HG02678 (cell line): ENCODE results near the gene PNMA8A.
"Not testable (repeated sequence)": the region's sequence is repeated elsewhere in the genome, so short reads cannot be mapped to it uniquely, and the experiment has no call there.

Source experiments
- ATAC-seq: cut with Tn5 transposase; IDR thresholded peaks from one replicate; pipeline ENCODE4 v1.9.1; 2021; ENCODE audit warnings: mild to moderate bottlenecking, moderate library complexity; ENCODE audit not compliant: unreplicated experiment

The PNMA8A gene

GRCh38 chr19:46470376-46470775 lies 987 bp downstream of the PNMA8A start:
- no peak for ATAC-seq

DNA sequence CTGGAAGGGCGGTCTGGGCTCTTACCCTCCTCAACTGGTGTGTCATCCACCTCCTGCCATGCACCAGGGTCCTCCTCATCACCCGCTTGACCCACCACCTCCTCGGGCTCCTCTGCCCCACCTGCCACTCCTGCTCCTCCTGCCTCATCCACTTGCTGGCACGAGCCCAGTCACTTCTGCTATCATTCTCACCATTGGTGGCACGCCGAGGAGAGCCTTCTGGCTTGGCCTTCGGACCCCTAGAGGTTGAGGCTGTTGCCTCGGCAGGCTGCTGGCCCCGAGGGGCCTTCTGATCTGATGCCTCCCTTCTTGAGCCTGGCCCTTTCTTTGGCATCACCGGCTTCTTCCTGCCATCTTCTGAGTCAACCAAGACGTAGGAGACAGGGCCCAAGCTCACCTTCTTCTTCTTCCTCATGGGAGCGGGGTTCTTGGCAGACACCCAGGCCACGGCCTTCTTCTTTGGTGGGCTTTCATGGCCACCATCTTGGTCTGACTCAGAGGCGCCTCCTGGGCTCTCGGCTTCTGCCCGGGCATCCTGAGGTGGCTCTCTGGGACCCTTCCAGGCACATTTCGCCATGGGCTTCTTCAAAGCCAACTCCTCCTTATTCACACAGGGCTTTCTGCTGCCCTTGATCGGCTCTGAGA lies 1.7 kb downstream of the PNMA8A start:
- no peak for ATAC-seq

DNA sequence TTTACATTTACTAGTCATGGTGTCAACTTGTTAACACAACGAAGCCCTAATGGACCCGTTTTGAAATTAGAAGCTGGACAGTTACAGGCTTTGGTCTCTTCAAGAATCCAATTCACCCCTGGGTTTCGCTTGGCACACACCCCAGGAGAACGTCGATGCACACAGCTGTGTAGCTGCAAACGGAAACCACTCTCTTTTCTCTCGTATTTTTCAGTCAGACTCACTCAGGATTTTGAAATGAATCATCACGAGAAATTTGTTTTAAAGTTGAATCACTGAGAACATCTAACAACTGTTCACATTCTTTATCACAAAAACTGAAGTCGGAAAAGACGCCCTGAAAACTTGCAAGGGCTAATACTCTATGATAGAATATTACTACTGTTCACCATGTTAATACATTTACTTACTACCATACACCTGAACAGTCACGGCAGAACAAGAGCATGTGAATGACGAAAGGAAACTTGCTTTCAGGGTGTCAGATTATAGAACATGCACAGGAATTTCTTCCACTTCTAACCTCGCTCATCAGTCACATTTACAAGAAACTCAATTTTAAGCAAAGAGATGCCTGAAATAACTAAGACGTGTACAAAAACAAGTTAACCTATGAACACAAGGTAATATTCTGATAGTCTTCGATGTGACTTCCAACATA lies 4.7 kb downstream of the PNMA8A start:
- no peak for ATAC-seq

- ATAC-seq = no peak
Measured at GRCh38 chr19:46463516-46463915, 7.8 kb downstream of the PNMA8A start.

DNA sequence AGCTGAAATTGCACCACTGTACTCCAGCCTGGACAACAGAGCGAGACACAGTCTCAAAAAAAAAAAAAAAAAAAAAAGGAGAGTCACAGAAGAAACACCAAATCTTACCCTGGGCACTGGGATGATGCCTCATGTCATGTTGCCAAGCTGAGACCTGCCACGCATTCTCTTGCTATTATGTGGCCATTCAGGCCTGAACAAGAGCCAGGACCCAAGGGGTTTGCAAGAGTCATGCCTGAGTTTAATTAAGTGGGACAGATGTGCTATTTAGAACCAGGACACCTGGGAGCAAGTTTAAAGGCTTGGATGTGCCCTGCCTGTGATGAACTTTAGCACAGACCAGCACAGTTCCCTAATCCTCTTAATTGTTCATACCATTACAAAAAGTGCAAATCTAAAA lies 9.8 kb downstream of the PNMA8A start:
- ATAC-seq = no peak

DNA sequence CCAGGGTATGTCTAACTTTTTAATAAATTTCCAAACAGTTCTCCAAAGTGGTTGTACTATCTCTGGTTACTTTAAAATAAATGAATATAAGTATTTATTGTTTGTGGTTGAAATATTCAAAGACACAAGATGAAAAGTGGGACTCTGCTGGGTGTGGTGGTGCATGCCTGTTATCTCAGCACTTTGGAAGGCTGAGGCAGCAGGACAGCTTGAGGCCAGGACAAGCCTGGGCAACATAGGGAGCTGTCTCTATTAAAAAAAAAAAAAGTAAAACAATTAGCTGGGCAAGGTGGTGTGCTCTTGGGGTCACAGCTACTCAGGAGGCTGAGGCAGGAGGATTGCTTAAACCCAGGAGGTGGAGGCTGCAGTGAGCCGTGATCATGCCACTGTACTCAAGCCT lies 10.4 kb downstream of the PNMA8A start:
- no peak for ATAC-seq

- ATAC-seq = no peak
Measured at GRCh38 chr19:46460055-46460454, 11.3 kb downstream of the PNMA8A start.

GRCh38 chr19:46456930-46457329 lies 14.4 kb downstream of the PNMA8A start:
- ATAC-seq = no peak

DNA sequence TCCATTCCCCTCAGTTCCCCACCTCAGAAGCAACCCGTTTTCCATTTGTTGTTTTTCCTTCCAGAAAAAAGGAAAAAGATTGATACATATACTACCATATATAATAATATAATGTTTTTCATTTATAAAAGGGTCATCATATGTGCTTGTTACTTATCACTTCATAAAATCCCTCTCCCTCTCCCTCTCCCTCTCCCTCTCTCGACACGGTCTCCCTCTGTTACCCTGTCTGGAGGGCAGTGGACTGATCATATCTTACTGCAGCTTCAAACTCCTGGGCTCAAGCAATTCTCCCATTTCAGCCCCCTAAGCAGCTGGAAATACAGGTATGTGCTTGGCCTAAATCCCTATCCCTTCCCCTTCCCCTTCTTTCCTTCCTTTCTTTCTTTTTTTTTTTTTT lies 17.1 kb downstream of the PNMA8A start:
- ATAC-seq = no peak

GRCh38 chr19:46453661-46454060 lies 17.7 kb downstream of the PNMA8A start:
- no peak for ATAC-seq

DNA sequence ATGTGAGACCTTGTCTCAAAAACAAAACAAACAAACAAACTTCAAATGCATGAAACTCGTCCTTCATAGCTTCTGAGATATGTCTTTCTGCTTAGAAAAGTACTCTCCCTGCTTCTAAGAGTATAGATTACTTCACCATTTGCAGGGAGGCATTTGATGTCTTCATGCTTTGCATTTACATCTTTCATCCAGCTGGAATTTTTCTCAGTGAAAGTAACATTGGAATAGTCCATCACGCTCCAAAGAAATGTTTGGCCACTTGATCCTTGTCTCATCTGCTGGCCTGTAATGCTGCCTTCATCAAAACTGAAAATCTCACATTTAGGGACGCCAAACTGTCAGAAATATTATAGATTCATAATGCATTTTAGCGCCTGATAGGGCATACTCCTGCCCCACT lies 19.2 kb downstream of the PNMA8A start:
- no peak for ATAC-seq

- no peak for ATAC-seq
Measured at GRCh38 chr19:46451352-46451751, 20.0 kb downstream of the PNMA8A start.

DNA sequence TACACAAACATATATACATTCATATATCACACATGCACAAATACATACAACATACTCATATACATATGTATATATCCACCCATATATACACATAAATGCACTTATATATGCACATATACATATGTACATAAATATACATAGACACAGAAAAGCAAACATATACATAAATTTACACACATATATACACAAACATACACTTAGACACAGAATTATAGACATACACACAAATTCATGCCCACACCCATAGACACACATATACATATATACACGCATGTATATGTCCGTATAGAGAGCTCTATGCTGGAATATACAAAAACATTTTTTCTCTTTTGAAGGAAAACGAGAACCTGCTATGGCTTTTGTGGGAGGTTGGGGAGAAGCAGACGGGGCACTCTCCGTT lies 20.6 kb downstream of the PNMA8A start:
- ATAC-seq = no peak

GRCh38 chr19:46449228-46449627 lies 22.1 kb downstream of the PNMA8A start:
- ATAC-seq = no peak

DNA sequence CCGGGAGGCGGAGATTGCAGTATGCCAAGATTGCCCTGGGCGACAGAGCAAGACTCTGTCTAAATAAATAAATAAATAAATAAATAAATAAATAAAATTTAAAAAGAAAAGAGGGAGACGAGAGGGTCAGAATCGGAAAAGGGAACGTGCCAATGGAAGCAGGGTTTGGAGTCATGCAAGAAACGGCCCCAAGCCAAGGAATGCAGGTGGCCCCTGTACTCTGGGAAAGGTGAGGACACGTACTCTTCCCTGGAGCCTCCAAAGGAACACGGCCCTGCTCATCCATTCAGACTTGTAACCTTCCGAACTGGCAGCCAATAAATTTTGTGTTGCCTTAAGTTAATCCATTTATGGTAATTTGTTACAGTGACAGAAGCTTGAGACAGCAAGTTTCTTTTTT lies 22.8 kb downstream of the PNMA8A start:
- ATAC-seq = no peak

GRCh38 chr19:46447824-46448223 lies 23.5 kb downstream of the PNMA8A start:
- ATAC-seq = no peak

GRCh38 chr19:46447006-46447405 lies 24.4 kb downstream of the PNMA8A start:
- no peak for ATAC-seq

DNA sequence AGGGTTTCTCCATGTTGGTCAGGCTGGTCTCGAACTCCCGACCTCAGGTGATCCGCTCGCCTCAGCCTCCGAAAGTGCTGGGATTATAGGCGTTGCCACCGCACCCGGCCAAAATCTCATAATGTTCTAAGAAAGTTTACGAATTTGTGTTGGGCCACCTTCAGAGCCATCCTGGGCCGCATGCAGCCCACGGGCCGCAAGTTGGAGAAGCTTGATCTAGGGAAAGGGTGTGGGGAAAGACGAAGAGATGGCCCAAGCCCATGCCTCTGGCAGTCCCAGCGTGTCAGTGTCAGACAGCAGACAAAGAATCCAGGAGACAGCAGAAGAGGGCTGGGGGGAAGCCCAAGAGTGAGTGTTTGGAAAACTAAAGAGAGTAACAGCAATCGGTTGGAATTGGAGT lies 25.3 kb downstream of the PNMA8A start:
- ATAC-seq = no peak

DNA sequence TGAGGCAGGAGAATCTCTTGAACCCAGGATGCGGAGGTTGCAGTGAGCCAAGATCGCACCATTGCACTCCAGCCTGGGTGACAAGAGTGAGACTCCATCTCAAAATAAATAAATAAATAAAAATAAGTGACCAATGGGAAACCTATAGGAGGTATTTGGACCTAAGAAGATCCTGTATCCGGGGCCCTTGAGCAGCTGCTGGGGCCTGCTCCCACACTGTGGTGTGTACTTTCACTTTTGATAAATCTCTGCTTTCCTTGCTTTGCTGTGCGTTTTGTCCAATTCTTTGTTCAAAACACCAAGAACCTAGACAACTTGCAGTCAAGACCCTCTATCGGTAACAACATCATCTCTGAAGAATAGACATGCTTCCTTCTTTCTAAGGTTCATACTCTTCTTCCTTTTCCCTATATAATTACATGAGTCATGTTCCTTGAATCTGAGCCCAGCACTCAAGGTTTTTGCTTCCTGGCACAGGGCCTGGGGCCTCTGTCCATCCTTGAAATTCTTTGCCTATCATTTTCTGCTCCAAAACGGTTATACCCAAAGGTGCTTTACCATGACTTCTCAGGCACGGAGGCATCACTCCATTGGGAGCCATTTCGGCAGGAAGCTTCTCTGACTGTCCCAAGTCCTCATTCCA lies 28.4 kb downstream of the PNMA8A start:
- ATAC-seq = no peak

DNA sequence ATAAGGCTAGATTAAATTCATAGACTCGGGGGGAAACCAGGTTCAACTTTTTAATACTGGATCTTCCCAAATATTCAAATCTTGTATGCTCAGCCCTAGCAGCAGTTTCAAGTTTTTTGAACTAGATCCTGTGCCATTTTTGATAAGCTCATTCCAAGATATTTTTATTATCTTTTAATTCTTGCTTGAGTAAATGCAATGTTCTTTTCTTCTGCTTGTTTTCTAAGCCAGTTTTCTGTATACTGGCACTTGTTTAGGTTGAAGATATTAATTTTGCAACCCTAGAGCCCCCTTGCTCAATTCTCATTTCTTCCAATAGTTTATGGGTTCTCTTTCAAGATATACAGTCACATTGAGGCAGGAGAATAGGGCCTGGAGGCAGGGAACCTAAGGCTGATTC lies 29.5 kb downstream of the PNMA8A start:
- no peak for ATAC-seq

GRCh38 chr19:46435689-46436088 lies 35.7 kb downstream of the PNMA8A start:
- not testable (repeated sequence) for ATAC-seq

GRCh38 chr19:46435009-46435408 lies 36.4 kb downstream of the PNMA8A start:
- ATAC-seq = no peak
